H9 (cell line): ENCODE results near the gene VPS35L. TPM values are rescaled to one million over a fixed set of nuclear protein-coding genes. Genes with fewer than 3 reads are reported as not detected.

Experiments
- DNase-seq: peaks from one replicate; pipeline ENCODE4 v3.0.0-alpha.2; 2017
- H2AFZ ChIP-seq: one replicate; pipeline ENCODE4 v1.6.1; 2013; ENCODE audit warnings: mild to moderate bottlenecking, low read length, control low read depth, moderate library complexity
- H2AK5ac ChIP-seq: 2 replicates; pipeline ENCODE4 v1.6.1; 2013; ENCODE audit warnings: low read length, control low read depth, mixed read lengths; ENCODE audit not compliant: insufficient read length
- H2BK120ac ChIP-seq: one replicate; pipeline ENCODE4 v1.6.1; 2013; ENCODE audit warnings: low read depth, mild to moderate bottlenecking, low read length, control low read depth, inconsistent platforms; ENCODE audit not compliant: poor library complexity, severe bottlenecking
- H2BK12ac ChIP-seq: 2 replicates; pipeline ENCODE4 v1.6.1; 2013; ENCODE audit warnings: low read length, control low read depth, mixed read lengths, low read depth; ENCODE audit not compliant: insufficient read length
- H2BK15ac ChIP-seq: 2 replicates; pipeline ENCODE4 v1.6.1; 2013; ENCODE audit warnings: low read depth, low read length, control low read depth
- H2BK20ac ChIP-seq: one replicate; pipeline ENCODE4 v1.6.1; 2013; ENCODE audit warnings: low read depth, mild to moderate bottlenecking, low read length, control low read depth, inconsistent platforms; ENCODE audit not compliant: poor library complexity, severe bottlenecking
- H2BK5ac ChIP-seq: 2 replicates; pipeline ENCODE4 v1.6.1; 2013; ENCODE audit warnings: low read length, control low read depth, mixed read lengths; ENCODE audit not compliant: insufficient read length
- H3K14ac ChIP-seq: 2 replicates; pipeline ENCODE4 v1.6.1; 2013; ENCODE audit warnings: low read length, control low read depth; ENCODE audit not compliant: insufficient read depth
- H3K18ac ChIP-seq: 2 replicates; pipeline ENCODE4 v1.6.1; 2013; ENCODE audit warnings: low read depth, mild to moderate bottlenecking, mixed read lengths, low read length, control low read depth; ENCODE audit not compliant: insufficient read length
- H3K23ac ChIP-seq: 2 replicates; pipeline ENCODE4 v1.6.1; 2013; ENCODE audit warnings: low read length, control low read depth, mixed read lengths, low read depth; ENCODE audit not compliant: insufficient read length
- H3K23me2 ChIP-seq: 2 replicates; pipeline ENCODE4 v1.6.1; 2013; ENCODE audit warnings: low read depth, mild to moderate bottlenecking, mixed read lengths, low read length, control low read depth; ENCODE audit not compliant: insufficient read length, poor library complexity, severe bottlenecking
- H3K27ac ChIP-seq: 2 replicates; pipeline ENCODE4 v1.5.1; 2013; ENCODE audit warnings: low read length, control low read depth, mixed read lengths, low read depth; ENCODE audit not compliant: insufficient read length
- H3K27me3 ChIP-seq: 2 replicates; pipeline ENCODE4 v1.6.1; 2013; ENCODE audit warnings: low read length, control low read depth, inconsistent platforms; ENCODE audit not compliant: insufficient read depth
- H3K4ac ChIP-seq: 2 replicates; pipeline ENCODE4 v1.6.1; 2013; ENCODE audit warnings: low read depth, mild to moderate bottlenecking, control low read depth, inconsistent platforms, low read length, moderate library complexity
- H3K4me1 ChIP-seq: 2 replicates; pipeline ENCODE4 v1.6.1; 2013; ENCODE audit warnings: low read length, control low read depth, inconsistent platforms; ENCODE audit not compliant: insufficient read depth
- H3K4me2 ChIP-seq: 2 replicates; pipeline ENCODE4 v1.6.1; 2013; ENCODE audit warnings: low read length, control low read depth, mixed read lengths; ENCODE audit not compliant: insufficient read length, insufficient read depth
- H3K56ac ChIP-seq: 2 replicates; pipeline ENCODE4 v1.6.1; 2013; ENCODE audit warnings: low read depth, mild to moderate bottlenecking, mixed read lengths, low read length, control low read depth; ENCODE audit not compliant: insufficient read length
- H3K79me1 ChIP-seq: 2 replicates; pipeline ENCODE4 v1.6.1; 2013; ENCODE audit warnings: low read depth, mild to moderate bottlenecking, moderate library complexity, low read length, control low read depth, inconsistent platforms; ENCODE audit not compliant: insufficient read depth, poor library complexity, severe bottlenecking
- H3K79me2 ChIP-seq: 2 replicates; pipeline ENCODE4 v1.6.1; 2013; ENCODE audit warnings: low read length, control low read depth, inconsistent platforms; ENCODE audit not compliant: insufficient read depth
- H3K9ac ChIP-seq: 2 replicates; pipeline ENCODE4 v1.6.1; 2013; ENCODE audit warnings: low read length, control low read depth, mixed read lengths; ENCODE audit not compliant: insufficient read length; ENCODE audit errors: extremely low read depth
- H3K9me3 ChIP-seq: one replicate; pipeline ENCODE4 v1.6.1; 2013; ENCODE audit warnings: low read depth, low read length, inconsistent platforms; ENCODE audit not compliant: control insufficient read depth
- H3T11ph ChIP-seq: one replicate; pipeline ENCODE4 v1.6.1; 2013; ENCODE audit warnings: mild to moderate bottlenecking, low read length, control low read depth, inconsistent platforms
- H4K20me1 ChIP-seq: one replicate; pipeline ENCODE4 v1.6.1; 2013; ENCODE audit not compliant: control insufficient read depth, insufficient read length, insufficient read depth
- H4K5ac ChIP-seq: 2 replicates; pipeline ENCODE4 v1.6.1; 2013; ENCODE audit warnings: low read depth, mild to moderate bottlenecking, mixed read lengths, low read length, control low read depth; ENCODE audit not compliant: insufficient read length
- H4K8ac ChIP-seq: replicated peaks from 2 replicates; pipeline ENCODE4 v1.6.1; 2013; ENCODE audit warnings: low read length, control low read depth, mixed read lengths, low read depth; ENCODE audit not compliant: insufficient read length
- H4K91ac ChIP-seq: 2 replicates; pipeline ENCODE4 v1.6.1; 2013; ENCODE audit warnings: low read depth, mild to moderate bottlenecking, moderate library complexity, mixed read lengths, low read length, control low read depth; ENCODE audit not compliant: insufficient read length
- H3K27ac Mint-ChIP-seq, 3 experiments: 2 replicates in 2 of 3; 3 replicates in 1 of 3; pipeline ENCODE4 v1.8.0; 2020 to 2021; ENCODE audit warnings: mixed read lengths in 3 of 3, mild to moderate bottlenecking in 1 of 3, moderate library complexity in 1 of 3
- H3K27me3 Mint-ChIP-seq: 2 replicates; pipeline ENCODE4 v1.8.0; 2021; ENCODE audit warnings: low read depth, mild to moderate bottlenecking, moderate library complexity, mixed read lengths
- H3K36me3 Mint-ChIP-seq, 3 experiments: 2 replicates in 2 of 3; 3 replicates in 1 of 3; pipeline ENCODE4 v1.8.0; 2020 to 2021; ENCODE audit warnings: low read depth in 3 of 3, mixed read lengths in 3 of 3; ENCODE audit not compliant: insufficient read depth in 1 of 3
- H3K4me1 Mint-ChIP-seq, 2 experiments: 2 replicates each; pipeline ENCODE4 v1.8.0; 2020; ENCODE audit warnings: mixed read lengths in 2 of 2
- H3K4me3 Mint-ChIP-seq, 2 experiments: 2 replicates in 1 of 2; 3 replicates in 1 of 2; pipeline ENCODE4 v1.8.0; 2020 to 2021; ENCODE audit warnings: mild to moderate bottlenecking in 2 of 2, mixed read lengths in 2 of 2, moderate library complexity in 1 of 2
- H3K9me3 Mint-ChIP-seq, 2 experiments: 2 replicates in 1 of 2; 3 replicates in 1 of 2; pipeline ENCODE4 v1.8.0; 2020; ENCODE audit warnings: mild to moderate bottlenecking in 2 of 2, mixed read lengths in 2 of 2, moderate library complexity in 1 of 2
- WGBS: extraction: QIAGEN DNeasy Blood & Tissue Kit; methylation state at CpG from one replicate; pipeline ENCODE4 v1.1.7; 2013; ENCODE audit warnings: missing lambda C conversion rate, low lambda C conversion rate, mixed read lengths; ENCODE audit not compliant: insufficient read length; ENCODE audit errors: extremely low coverage; 5-methylcytosine and 5-hydroxymethylcytosine counted together
- total RNA-seq: library from RNA; stranded (reverse); gene quantifications from 2 replicates; pipeline ENCODE4 v1.2.1, GENCODE V29; 2021
- TF ChIP-seq, protein P1 (sequence below): fragments of 200-600 bp; sonication (generic); conservative IDR thresholded peaks from 3 replicates; pipeline ENCODE4 v1.8.0; 2021; ENCODE audit warnings: antibody characterized with exemption, mild to moderate bottlenecking

Gene VPS35L
- total RNA-seq, 1 experiment from 2014 or later = 58.4 TPM

- Mint-ChIP-seq H3K27me3 (no peaks in the 10 kb centered on the region), H3K36me3 (peaks cover 7 to 34% (median 32%) of the 10 kb centered on the region in 3 experiments; a peak in 5 of 7 replicates), H3K4me1 (peaks cover 0 to 2% of the 10 kb centered on the region in 2 experiments; a peak in 1 of 4 replicates), H3K9me3 (no peaks in the 10 kb centered on the region), H3K4me3 (no peak overlapping the region), H3K27ac (peak overlapping the region in 1 of 3 experiments; percentile 47; a peak in 1 of 7 replicates)
- no peak overlapping the region for H3K14ac ChIP-seq
- no peak overlapping the region for H3K4ac ChIP-seq
- no CpG with 5 or more reads among the region's 6 CpGs for WGBS
- no peak overlapping the region for H4K91ac ChIP-seq
- no peak overlapping the region for H2BK120ac ChIP-seq
- H3K4me2 ChIP-seq = no peak overlapping the region
- H3K79me2 ChIP-seq = no peaks in the 10 kb centered on the region
- no peak overlapping the region for H3K9ac ChIP-seq
- peaks cover 2% of the 10 kb centered on the region for H3K23me2 ChIP-seq
- no peak overlapping the region for H2BK20ac ChIP-seq
- no peak overlapping the region for H3K27ac ChIP-seq
- no peak overlapping the region for H2BK5ac ChIP-seq
- no peak overlapping the region for H2AK5ac ChIP-seq
- no peak overlapping the region for H2BK15ac ChIP-seq
- no peak overlapping the region for H3K56ac ChIP-seq
- no peaks in the 10 kb centered on the region for H3K4me1 ChIP-seq
- H4K8ac ChIP-seq = no peak overlapping the region
- no peaks in the 10 kb centered on the region for H3K79me1 ChIP-seq
- H3K23ac ChIP-seq = no peak overlapping the region
- H3K9me3 ChIP-seq = no peaks in the 10 kb centered on the region
- no peaks in the 10 kb centered on the region for H3K27me3 ChIP-seq
- H4K20me1 ChIP-seq = no peaks in the 10 kb centered on the region
- H3K18ac ChIP-seq = no peak overlapping the region
- H4K5ac ChIP-seq = no peak overlapping the region
- DNase-seq = no peak
- TF ChIP-seq, protein P1, sequence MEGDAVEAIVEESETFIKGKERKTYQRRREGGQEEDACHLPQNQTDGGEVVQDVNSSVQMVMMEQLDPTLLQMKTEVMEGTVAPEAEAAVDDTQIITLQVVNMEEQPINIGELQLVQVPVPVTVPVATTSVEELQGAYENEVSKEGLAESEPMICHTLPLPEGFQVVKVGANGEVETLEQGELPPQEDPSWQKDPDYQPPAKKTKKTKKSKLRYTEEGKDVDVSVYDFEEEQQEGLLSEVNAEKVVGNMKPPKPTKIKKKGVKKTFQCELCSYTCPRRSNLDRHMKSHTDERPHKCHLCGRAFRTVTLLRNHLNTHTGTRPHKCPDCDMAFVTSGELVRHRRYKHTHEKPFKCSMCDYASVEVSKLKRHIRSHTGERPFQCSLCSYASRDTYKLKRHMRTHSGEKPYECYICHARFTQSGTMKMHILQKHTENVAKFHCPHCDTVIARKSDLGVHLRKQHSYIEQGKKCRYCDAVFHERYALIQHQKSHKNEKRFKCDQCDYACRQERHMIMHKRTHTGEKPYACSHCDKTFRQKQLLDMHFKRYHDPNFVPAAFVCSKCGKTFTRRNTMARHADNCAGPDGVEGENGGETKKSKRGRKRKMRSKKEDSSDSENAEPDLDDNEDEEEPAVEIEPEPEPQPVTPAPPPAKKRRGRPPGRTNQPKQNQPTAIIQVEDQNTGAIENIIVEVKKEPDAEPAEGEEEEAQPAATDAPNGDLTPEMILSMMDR = no peak
- no peak overlapping the region for H3T11ph ChIP-seq
- no peak overlapping the region for H2BK12ac ChIP-seq
- no peak overlapping the region for H2AFZ ChIP-seq
Observed at GRCh38 chr16:19625039-19625438, 69.5 kb downstream of the VPS35L start.
